HepG2 (cell line): ENCODE measurements around the gene KRT13. TPM values are rescaled to one million over a fixed set of nuclear protein-coding genes. Genes with fewer than 3 reads are reported as not detected.

ENCODE experiments used
- AGO1 ChIP-seq: fragments of 200-400 bp; formaldehyde crosslinking; IDR thresholded peaks from 2 replicates; pipeline ENCODE4 v1.6.1; 2017; ENCODE audit warnings: mild to moderate bottlenecking, low read depth, low read length, moderate library complexity; ENCODE audit not compliant: poor library complexity, severe bottlenecking
- AKAP8 ChIP-seq: sonication (generic); formaldehyde crosslinking; IDR thresholded peaks from 2 replicates; pipeline ENCODE4 v1.5.1; 2020; ENCODE audit warnings: mild to moderate bottlenecking, missing genetic modification reagents
- ATRX ChIP-seq: sonication (generic); formaldehyde crosslinking; IDR thresholded peaks from 2 replicates; pipeline ENCODE4 v1.4.0; 2020; ENCODE audit warnings: missing genetic modification reagents, borderline replicate concordance
- KAT8 ChIP-seq: IDR thresholded peaks from 2 replicates; pipeline ENCODE4 v1.6.1; 2016; ENCODE audit warnings: missing genetic modification reagents, missing compliant biosample characterization
- KDM2A ChIP-seq: sonication (generic); formaldehyde crosslinking; IDR thresholded peaks from 2 replicates; pipeline ENCODE4 v1.4.0; 2020; ENCODE audit warnings: low read depth, missing genetic modification reagents, borderline replicate concordance
- KDM5B ChIP-seq: sonication (generic); formaldehyde crosslinking; IDR thresholded peaks from 2 replicates; pipeline ENCODE4 v1.4.0; 2020; ENCODE audit warnings: missing genetic modification reagents, mild to moderate bottlenecking, borderline replicate concordance
- MEF2D ChIP-seq: sonication (generic); formaldehyde crosslinking; IDR thresholded peaks from 2 replicates; pipeline ENCODE4 v1.5.1; 2020; ENCODE audit warnings: mild to moderate bottlenecking, missing genetic modification reagents
- NPAS2 ChIP-seq: sonication (generic); formaldehyde crosslinking; IDR thresholded peaks from 2 replicates; pipeline ENCODE4 v1.8.0; 2022; ENCODE audit warnings: mild to moderate bottlenecking, missing genetic modification reagents, borderline replicate concordance
- POLR2AphosphoS2 ChIP-seq: IDR thresholded peaks from 2 replicates; pipeline ENCODE4 v1.6.1; 2011; ENCODE audit warnings: low read depth, low read length, improper control_type of control experiment
- RNF2 ChIP-seq: fragments of 450-650 bp; conservative IDR thresholded peaks from 2 replicates; pipeline ENCODE4 v1.6.1; 2016; ENCODE audit warnings: low read depth
- SP1 ChIP-seq, 2 experiments: fragments of 450-650 bp in 1 of 2; sonication (generic) in 1 of 2; formaldehyde crosslinking in 1 of 2; IDR thresholded peaks; 2 replicates each; pipeline versions ENCODE4 v1.4.0 to v1.6.1; 2016 to 2020; ENCODE audit warnings: missing genetic modification reagents in 1 of 2
- TEAD2 ChIP-seq: sonication (generic); formaldehyde crosslinking; IDR thresholded peaks from 2 replicates; pipeline ENCODE4 v1.9.0; 2021; ENCODE audit warnings: missing genetic modification reagents
- ZNF136 ChIP-seq: sonication (generic); formaldehyde crosslinking; IDR thresholded peaks from 2 replicates; pipeline ENCODE4 v1.8.1; 2022; ENCODE audit warnings: low read depth, mild to moderate bottlenecking, moderate library complexity, missing genetic modification reagents
- ZNF180 ChIP-seq: sonication (generic); formaldehyde crosslinking; IDR thresholded peaks from 2 replicates; pipeline ENCODE4 v1.4.0; 2020; ENCODE audit warnings: low read depth, missing genetic modification reagents, borderline replicate concordance
- ZNF451 ChIP-seq: sonication (generic); formaldehyde crosslinking; IDR thresholded peaks from 2 replicates; pipeline ENCODE4 v1.5.0; 2020; ENCODE audit warnings: mild to moderate bottlenecking, missing genetic modification reagents
- ZNF572 ChIP-seq: sonication (generic); formaldehyde crosslinking; IDR thresholded peaks from 2 replicates; pipeline ENCODE4 v1.5.1; 2020; ENCODE audit warnings: mild to moderate bottlenecking, missing genetic modification reagents
- ZNF577 ChIP-seq: sonication (generic); formaldehyde crosslinking; IDR thresholded peaks from 2 replicates; pipeline ENCODE4 v1.4.0; 2020; ENCODE audit warnings: mild to moderate bottlenecking, low read depth, missing genetic modification reagents, borderline replicate concordance
- ZNF619 ChIP-seq: sonication (generic); formaldehyde crosslinking; IDR thresholded peaks from 2 replicates; pipeline ENCODE4 v1.4.0; 2020; ENCODE audit warnings: mild to moderate bottlenecking, missing genetic modification reagents
- ZNF652 ChIP-seq: IDR thresholded peaks from 2 replicates; pipeline ENCODE4 v1.6.1; 2016; ENCODE audit warnings: low read depth, borderline replicate concordance
- polyA plus RNA-seq, 8 experiments: library from polyadenylated mRNA; depleted of rRNA in 3 of 8; stranded (reverse) in 7 of 8; unstranded in 1 of 8; fragments of >200 nt; fragmentation: Illumina TruSeq in 4 of 8; extraction: Trizol in 4 of 8; gene quantifications; 2 replicates each; pipeline versions ENCODE4 v1.2.1 to v1.2.3, GENCODE V29; 2011 to 2016; ENCODE audit warnings: low read depth in 4 of 8, missing spikeins in 1 of 8, mixed read lengths in 1 of 8; ENCODE audit not compliant: insufficient read depth in 1 of 8
- total RNA-seq, 5 experiments: library from RNA; depleted of rRNA; stranded (reverse); fragments of >200 nt; fragmentation: Illumina TruSeq; extraction: Trizol; gene quantifications; 2 replicates each; pipeline ENCODE4 v1.2.3, GENCODE V29; 2016; ENCODE audit warnings: low read depth in 1 of 5
- TF ChIP-seq, protein P1 (sequence below): sonication (generic); formaldehyde crosslinking; conservative IDR thresholded peaks from 2 replicates; pipeline ENCODE4 v1.4.0; 2020; ENCODE audit warnings: missing genetic modification reagents
- TF ChIP-seq, protein P2 (sequence below): sonication (generic); formaldehyde crosslinking; IDR thresholded peaks from 2 replicates; pipeline ENCODE4 v1.4.0; 2020; ENCODE audit warnings: missing genetic modification reagents, mild to moderate bottlenecking, borderline replicate concordance
- TF ChIP-seq, protein P3 (sequence below), 2 experiments: sonication (generic) in 1 of 2; formaldehyde crosslinking in 1 of 2; IDR thresholded peaks; 2 replicates each; pipeline versions ENCODE4 v1.4.0 to v1.6.1; 2016 to 2020; ENCODE audit warnings: borderline replicate concordance in 1 of 2, low read depth in 1 of 2, mild to moderate bottlenecking in 1 of 2, missing genetic modification reagents in 1 of 2

Gene KRT13
- total and polyA plus RNA-seq, 2 of the 13 experiments (the other 11 are each of a cell fraction or from before 2014, with no cell fraction given): not detected

DNA sequence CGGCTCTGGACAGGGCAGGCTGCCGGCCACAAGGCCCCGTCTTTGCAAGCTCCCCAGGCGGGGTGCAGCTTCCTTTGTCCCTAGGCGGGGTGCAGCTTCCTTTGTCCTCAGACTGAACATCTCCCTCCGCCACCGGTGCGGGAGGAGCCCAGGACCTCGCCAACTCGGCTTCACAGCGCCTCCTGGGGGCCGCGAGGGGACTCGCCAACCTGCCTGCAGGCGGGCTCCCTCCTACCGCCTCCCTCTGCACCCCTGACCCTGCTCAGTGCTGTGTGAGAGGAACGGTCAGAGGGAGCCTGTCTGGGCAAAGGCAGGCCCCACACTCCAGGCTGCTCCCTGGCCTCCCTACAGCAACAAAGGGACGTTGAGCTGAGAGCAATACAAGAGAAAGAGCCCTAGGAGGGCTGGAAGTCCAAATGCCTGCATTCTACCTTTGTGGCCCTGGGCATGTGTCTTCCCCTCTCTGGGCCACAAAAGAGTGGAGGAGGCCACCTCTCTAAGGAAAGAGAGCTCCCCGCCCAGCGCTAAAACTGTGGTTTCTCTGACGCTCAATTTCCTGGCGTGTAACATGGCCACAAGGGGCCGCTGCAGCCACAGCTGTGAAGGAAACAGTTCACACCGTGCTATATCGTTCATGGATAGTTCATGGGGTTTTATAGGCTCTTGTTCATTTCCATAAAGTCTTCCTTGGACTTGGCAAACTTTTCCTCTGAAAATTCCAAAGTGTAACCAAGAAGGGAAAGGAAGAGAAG, 43.6 kb upstream of the KRT13 start (continued):
- TF ChIP-seq MEF2D (CRISPR knock-in tag): peak; percentile 38
- TF ChIP-seq, protein P1, sequence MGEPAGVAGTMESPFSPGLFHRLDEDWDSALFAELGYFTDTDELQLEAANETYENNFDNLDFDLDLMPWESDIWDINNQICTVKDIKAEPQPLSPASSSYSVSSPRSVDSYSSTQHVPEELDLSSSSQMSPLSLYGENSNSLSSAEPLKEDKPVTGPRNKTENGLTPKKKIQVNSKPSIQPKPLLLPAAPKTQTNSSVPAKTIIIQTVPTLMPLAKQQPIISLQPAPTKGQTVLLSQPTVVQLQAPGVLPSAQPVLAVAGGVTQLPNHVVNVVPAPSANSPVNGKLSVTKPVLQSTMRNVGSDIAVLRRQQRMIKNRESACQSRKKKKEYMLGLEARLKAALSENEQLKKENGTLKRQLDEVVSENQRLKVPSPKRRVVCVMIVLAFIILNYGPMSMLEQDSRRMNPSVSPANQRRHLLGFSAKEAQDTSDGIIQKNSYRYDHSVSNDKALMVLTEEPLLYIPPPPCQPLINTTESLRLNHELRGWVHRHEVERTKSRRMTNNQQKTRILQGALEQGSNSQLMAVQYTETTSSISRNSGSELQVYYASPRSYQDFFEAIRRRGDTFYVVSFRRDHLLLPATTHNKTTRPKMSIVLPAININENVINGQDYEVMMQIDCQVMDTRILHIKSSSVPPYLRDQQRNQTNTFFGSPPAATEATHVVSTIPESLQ (CRISPR knock-in tag): no peak
- TF ChIP-seq, protein P2, sequence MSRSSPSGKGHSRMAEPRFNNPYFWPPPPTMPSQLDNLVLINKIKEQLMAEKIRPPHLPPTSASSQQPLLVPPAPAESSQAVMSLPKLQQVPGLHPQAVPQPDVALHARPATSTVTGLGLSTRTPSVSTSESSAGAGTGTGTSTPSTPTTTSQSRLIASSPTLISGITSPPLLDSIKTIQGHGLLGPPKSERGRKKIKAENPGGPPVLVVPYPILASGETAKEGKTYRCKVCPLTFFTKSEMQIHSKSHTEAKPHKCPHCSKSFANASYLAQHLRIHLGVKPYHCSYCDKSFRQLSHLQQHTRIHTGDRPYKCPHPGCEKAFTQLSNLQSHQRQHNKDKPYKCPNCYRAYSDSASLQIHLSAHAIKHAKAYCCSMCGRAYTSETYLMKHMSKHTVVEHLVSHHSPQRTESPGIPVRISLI: 0 out of 2 replicates have a peak, but pooled peaks have one; percentile 31
- 0 out of 2 replicates have a peak, but pooled peaks have one; percentile 63 for TF ChIP-seq ZNF451 (CRISPR knock-in tag)
- peak; percentile 96; the same call in 1 of the 2 replicates for TF ChIP-seq KDM5B
- TF ChIP-seq POLR2AphosphoS2: no peak
- no peak for TF ChIP-seq TEAD2 (CRISPR knock-in tag)
- peak; percentile 94 for TF ChIP-seq KDM2A (CRISPR knock-in tag)
- TF ChIP-seq ZNF136 (CRISPR knock-in tag): 0 out of 2 replicates have a peak, but pooled peaks have one; percentile 15
- no peak for TF ChIP-seq NPAS2 (CRISPR knock-in tag)
- TF ChIP-seq AKAP8 (CRISPR knock-in tag): no peak
- peak; percentile 74 for TF ChIP-seq KAT8 (CRISPR knock-in tag)
- TF ChIP-seq, protein P3, sequence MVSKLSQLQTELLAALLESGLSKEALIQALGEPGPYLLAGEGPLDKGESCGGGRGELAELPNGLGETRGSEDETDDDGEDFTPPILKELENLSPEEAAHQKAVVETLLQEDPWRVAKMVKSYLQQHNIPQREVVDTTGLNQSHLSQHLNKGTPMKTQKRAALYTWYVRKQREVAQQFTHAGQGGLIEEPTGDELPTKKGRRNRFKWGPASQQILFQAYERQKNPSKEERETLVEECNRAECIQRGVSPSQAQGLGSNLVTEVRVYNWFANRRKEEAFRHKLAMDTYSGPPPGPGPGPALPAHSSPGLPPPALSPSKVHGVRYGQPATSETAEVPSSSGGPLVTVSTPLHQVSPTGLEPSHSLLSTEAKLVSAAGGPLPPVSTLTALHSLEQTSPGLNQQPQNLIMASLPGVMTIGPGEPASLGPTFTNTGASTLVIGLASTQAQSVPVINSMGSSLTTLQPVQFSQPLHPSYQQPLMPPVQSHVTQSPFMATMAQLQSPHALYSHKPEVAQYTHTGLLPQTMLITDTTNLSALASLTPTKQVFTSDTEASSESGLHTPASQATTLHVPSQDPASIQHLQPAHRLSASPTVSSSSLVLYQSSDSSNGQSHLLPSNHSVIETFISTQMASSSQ (IDR thresholded peaks at IDR 0.05; ENCODE audit: low read depth): no peak
- TF ChIP-seq, protein P3 (CRISPR knock-in tag; IDR thresholded peaks at IDR 0.05; ENCODE audit: borderline replicate concordance): peak; percentile 56; the same call in 1 of the 2 replicates
- TF ChIP-seq ZNF572 (CRISPR knock-in tag): peak; percentile 80; the same call in 1 of the 2 replicates
- TF ChIP-seq ATRX: no peak
- TF ChIP-seq ZNF652 (CRISPR knock-in tag): no peak
- TF ChIP-seq ZNF577 (CRISPR knock-in tag): no peak
- TF ChIP-seq SP1 (IDR thresholded peaks at IDR 0.05): no peak
- no peak; the same call in 1 of the 2 replicates for TF ChIP-seq SP1 (CRISPR knock-in tag; IDR thresholded peaks at IDR 0.05)
- TF ChIP-seq ZNF619 (CRISPR knock-in tag): 0 out of 2 replicates have a peak, but pooled peaks have one; percentile 85
- TF ChIP-seq ZNF180: no peak
- 0 out of 2 replicates have a peak, but pooled peaks have one; percentile 60 for TF ChIP-seq RNF2
- TF ChIP-seq AGO1: peak; percentile 31
